Measurements from ENCODE around the gene OLR1. TPM values are rescaled to one million over a fixed set of nuclear protein-coding genes. Genes with fewer than 3 reads are reported as not detected.

OLR1 gene
- 3.4 TPM for total RNA-seq

DNA sequence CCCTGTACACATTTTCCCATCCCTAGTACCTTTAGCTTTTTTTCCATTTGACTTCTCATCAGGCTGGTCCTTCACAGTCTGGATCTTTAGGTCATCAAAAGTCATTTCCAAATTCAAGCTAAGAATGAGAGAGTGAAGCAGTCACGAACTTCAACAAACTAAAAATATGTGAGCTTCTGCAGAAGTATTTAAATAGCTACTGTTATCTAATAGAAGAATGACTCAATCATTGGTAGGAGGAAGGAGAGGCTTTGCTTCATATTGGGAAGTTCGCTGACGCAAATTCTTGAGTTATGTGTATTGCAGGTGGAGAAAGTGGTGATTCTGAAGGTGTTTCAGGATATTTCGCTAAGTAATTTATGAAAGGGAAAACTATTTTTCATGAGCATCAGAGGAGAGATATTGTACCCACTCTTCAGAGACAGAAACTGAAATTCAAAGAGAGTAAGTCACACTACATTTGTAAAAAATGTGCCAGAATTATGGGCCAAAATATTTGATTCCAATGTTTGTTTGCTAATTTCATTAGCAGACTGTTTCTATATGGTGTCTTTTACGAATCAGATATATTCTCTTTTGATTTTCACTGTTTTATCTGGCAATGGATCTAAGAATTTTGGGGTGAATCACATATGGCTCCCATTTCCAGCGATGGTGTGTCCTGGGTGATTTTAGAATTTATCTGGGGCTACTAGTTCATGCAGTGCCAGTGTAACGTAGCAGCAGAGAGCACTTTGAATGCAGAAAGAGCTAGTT, at the start of gene OLR1:
Gene OLR1, minus strand, starts transcription at position 160 of the 756 bp plus-strand sequence. Its CDS starts 55 bp downstream, at position 105.

DNA sequence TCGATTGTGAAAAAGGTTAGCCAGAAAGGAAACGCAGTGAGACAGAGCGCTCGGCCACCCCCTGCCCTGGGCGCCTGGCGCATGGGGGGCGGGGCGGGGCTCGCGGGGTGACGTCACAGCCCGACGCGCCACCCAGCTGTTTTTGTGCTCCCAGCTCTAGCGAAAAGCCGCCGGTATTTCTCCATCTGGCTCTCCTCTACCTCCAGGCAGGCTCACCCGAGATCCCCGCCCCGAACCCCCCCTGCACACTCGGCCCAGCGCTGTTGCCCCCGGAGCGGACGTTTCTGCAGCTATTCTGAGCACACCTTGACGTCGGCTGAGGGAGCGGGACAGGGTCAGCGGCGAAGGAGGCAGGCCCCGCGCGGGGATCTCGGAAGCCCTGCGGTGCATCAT, 40.8 kb upstream of the OLR1 start, which contains the start of gene GABARAPL1:
Gene GABARAPL1, plus strand, starts transcription at position 139 of the 393 bp plus-strand sequence. Its CDS starts 253 bp downstream, at position 392.

DNA sequence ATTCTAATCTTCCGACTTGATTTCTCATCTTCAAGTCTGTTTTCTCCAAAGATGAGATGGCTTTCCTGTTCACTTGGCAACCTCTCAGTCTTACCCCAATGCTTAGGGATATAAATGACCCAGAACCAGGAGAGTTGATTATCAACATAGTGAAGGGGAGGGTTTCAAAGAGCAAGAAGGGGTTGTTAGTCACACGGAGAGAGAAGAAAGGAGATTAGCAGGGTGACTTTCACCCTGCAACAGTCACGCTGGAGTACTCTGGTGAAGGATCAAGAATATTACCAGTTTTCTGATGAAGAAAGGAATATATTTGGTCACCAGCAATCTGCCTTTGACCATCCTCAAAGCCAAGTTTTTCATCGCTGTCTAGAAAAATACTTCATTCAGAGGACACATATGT, 6.9 kb upstream of the OLR1 start, which contains the start of gene TMEM52B:
Gene TMEM52B, plus strand, starts transcription at position 212 of the 400 bp plus-strand sequence. CDS start 543 bp downstream, outside the sequence.

DNA sequence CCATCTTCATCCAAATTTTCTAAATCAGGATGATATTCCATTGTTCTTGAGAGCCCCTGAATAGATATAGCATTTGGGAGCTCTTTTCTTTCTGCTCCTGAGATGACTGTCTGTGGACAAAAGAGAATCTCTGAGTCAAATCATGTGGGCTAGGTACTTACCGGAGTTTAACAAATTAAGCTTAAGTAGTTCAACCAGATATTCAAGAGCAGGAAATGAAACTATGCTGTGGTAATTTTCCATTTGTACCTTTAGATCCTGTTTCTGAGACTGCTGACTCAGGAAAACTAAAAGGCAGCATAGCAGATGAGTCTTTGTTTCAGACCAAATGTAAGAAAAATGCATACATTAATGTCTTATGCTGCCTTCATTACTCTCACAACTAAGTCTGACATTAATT, 41.9 kb downstream of the OLR1 start, which contains the start of gene CLEC7A:
Gene CLEC7A, minus strand, starts transcription at position 158 of the 400 bp plus-strand sequence. Its CDS starts 117 bp downstream, at position 41.

Other genes with a start within 250 kb of the OLR1 start
- not detected for gene CLEC2A, start 239.8 kb downstream of the OLR1 start, total RNA-seq
- not detected for gene CLEC12A, start 200.7 kb downstream of the OLR1 start, total RNA-seq
- not detected for gene CLEC1B, start 173.0 kb downstream of the OLR1 start, total RNA-seq
- gene CLEC12B, start 161.5 kb downstream of the OLR1 start, total RNA-seq, result not detected
- gene CLEC9A, start 141.4 kb downstream of the OLR1 start, total RNA-seq, result not detected
- gene CLEC1A, start 73.1 kb downstream of the OLR1 start, total RNA-seq, result 0.63 TPM
- 0.31 TPM for gene CLEC7A, start 41.9 kb downstream of the OLR1 start, total RNA-seq
- gene TMEM52B, start 6.9 kb upstream of the OLR1 start, total RNA-seq, result 0.63 TPM
- gene GABARAPL1, start 40.7 kb upstream of the OLR1 start, total RNA-seq, result 48.8 TPM
- gene KLRD1, start 135.7 kb upstream of the OLR1 start, total RNA-seq, result 0.63 TPM
- 0.31 TPM for gene KLRK1, start 217.9 kb upstream of the OLR1 start, total RNA-seq
- gene KLRC4, start 237.6 kb upstream of the OLR1 start, total RNA-seq, result not detected
- gene KLRC3, start 248.5 kb upstream of the OLR1 start, total RNA-seq, result 0.63 TPM

All from parietal lobe (tissue), 1 donor.